ENCODE measurements around the gene TMEM233.

The TMEM233 gene

GRCh38 chr12:119685375-119685774 lies 91.8 kb downstream of the TMEM233 start:
- no peak for TF ChIP-seq CTCF (IDR thresholded peaks at IDR 0.05; ENCODE audit: insufficient read depth, missing control alignments)
- no peak for FAIRE-seq
- DNase-seq (ENCODE audit: insufficient read length, low spot score) = no peak

- FAIRE-seq (no peak), DNase-seq (ENCODE audit: insufficient read length, low spot score) (no peak)
- TF ChIP-seq CTCF (IDR thresholded peaks at IDR 0.05; ENCODE audit: insufficient read depth, missing control alignments) = no peak
Measured at GRCh38 chr12:119686355-119686754, 92.8 kb downstream of the TMEM233 start.

- FAIRE-seq (no peak), DNase-seq (ENCODE audit: insufficient read length, low spot score) (no peak)
- TF ChIP-seq CTCF (IDR thresholded peaks at IDR 0.05; ENCODE audit: insufficient read depth, missing control alignments) = no peak
Measured at GRCh38 chr12:119686776-119687175, 93.2 kb downstream of the TMEM233 start.

GRCh38 chr12:119687406-119687805 lies 93.8 kb downstream of the TMEM233 start:
- no peak for TF ChIP-seq CTCF (IDR thresholded peaks at IDR 0.05; ENCODE audit: insufficient read depth, missing control alignments)
- no peak for FAIRE-seq
- DNase-seq (ENCODE audit: insufficient read length, low spot score) = no peak

- TF ChIP-seq CTCF (IDR thresholded peaks at IDR 0.05; ENCODE audit: insufficient read depth, missing control alignments) = no peak
- no peak for DNase-seq (ENCODE audit: insufficient read length, low spot score)
- no peak for FAIRE-seq
Measured at GRCh38 chr12:119687879-119688278, 94.3 kb downstream of the TMEM233 start.

GRCh38 chr12:119689935-119690500 lies 96.4 kb downstream of the TMEM233 start:
- DNase-seq (ENCODE audit: insufficient read length, low spot score) = no peak
- TF ChIP-seq CTCF (IDR thresholded peaks at IDR 0.05; ENCODE audit: insufficient read depth, missing control alignments) = no peak
- FAIRE-seq = no peak

GRCh38 chr12:119691202-119691810 lies 97.7 kb downstream of the TMEM233 start:
- DNase-seq (ENCODE audit: insufficient read length, low spot score) (no peak), FAIRE-seq (no peak)
- no peak for TF ChIP-seq CTCF (IDR thresholded peaks at IDR 0.05; ENCODE audit: insufficient read depth, missing control alignments)

Measured in D721Med (cell line).